Fibroblast of villous mesenchyme (primary cell): Measurements from ENCODE around the gene C1QTNF6. TPM values are rescaled to one million over a fixed set of nuclear protein-coding genes. Genes with fewer than 3 reads are reported as not detected.
"Not testable (repeated sequence)": the region's sequence is repeated elsewhere in the genome, so short reads cannot be mapped to it uniquely, and the experiment has no call there.

Experiments used
- DNase-seq: peaks from one replicate; pipeline ENCODE4 v3.0.0-alpha.2; 2010; ENCODE audit warnings: low read depth
- H3K4me3 ChIP-seq: 2 replicates; pipeline ENCODE4 v1.5.1; 2011; ENCODE audit warnings: low read depth, mild to moderate bottlenecking, low read length
- total RNA-seq: library from RNA; depleted of rRNA; stranded (reverse); fragments of >200 nt; gene quantifications from 2 replicates; pipeline ENCODE4 v1.2.3, GENCODE V29; 2012
- TF ChIP-seq, protein P1 (sequence below): IDR thresholded peaks from 2 replicates; pipeline ENCODE4 v1.5.1; 2012; ENCODE audit warnings: low read depth, mild to moderate bottlenecking, low read length; ENCODE audit not compliant: insufficient read depth

The C1QTNF6 gene
- total RNA-seq, 1 donor: 9.5 TPM

DNA sequence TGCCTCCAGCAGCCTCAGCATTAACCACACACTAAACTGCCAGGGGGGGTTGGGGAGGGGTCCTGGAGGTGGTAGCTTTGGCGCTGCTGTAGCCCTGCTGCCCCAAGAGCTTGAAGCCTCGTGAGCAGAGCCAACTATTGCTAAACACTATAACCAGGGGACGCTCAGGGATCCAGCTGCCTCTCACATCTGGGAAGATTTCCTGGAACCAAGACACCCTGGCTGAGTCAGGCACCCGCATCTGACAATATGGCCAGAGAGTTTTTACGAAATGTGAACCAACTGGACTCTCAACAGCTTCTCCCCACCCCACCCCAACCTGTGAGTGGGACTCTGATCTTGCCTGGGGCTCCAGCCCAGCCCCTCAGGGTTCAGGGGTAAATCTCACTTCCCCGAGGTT is 14.3 kb downstream of the C1QTNF6 start:
- TF ChIP-seq, protein P1, sequence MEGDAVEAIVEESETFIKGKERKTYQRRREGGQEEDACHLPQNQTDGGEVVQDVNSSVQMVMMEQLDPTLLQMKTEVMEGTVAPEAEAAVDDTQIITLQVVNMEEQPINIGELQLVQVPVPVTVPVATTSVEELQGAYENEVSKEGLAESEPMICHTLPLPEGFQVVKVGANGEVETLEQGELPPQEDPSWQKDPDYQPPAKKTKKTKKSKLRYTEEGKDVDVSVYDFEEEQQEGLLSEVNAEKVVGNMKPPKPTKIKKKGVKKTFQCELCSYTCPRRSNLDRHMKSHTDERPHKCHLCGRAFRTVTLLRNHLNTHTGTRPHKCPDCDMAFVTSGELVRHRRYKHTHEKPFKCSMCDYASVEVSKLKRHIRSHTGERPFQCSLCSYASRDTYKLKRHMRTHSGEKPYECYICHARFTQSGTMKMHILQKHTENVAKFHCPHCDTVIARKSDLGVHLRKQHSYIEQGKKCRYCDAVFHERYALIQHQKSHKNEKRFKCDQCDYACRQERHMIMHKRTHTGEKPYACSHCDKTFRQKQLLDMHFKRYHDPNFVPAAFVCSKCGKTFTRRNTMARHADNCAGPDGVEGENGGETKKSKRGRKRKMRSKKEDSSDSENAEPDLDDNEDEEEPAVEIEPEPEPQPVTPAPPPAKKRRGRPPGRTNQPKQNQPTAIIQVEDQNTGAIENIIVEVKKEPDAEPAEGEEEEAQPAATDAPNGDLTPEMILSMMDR: no peak
- DNase-seq: peak; percentile 91
- H3K4me3 ChIP-seq: no peak overlapping the region

GRCh38 chr22:37172266-37173245 is 15.5 kb downstream of the C1QTNF6 start:
- TF ChIP-seq, protein P1: no peak
- H3K4me3 ChIP-seq: no peak overlapping the region
- no peak for DNase-seq

- no peak for DNase-seq
- no peak overlapping the region for H3K4me3 ChIP-seq
- TF ChIP-seq, protein P1: no peak
These were observed 16.4 kb downstream of the C1QTNF6 start for GRCh38 chr22:37171662-37172061.

GRCh38 chr22:37170689-37171405 is 17.2 kb downstream of the C1QTNF6 start:
- not testable (repeated sequence) for H3K4me3 ChIP-seq
- DNase-seq: peak; percentile 80

GRCh38 chr22:37169947-37170688 is 17.9 kb downstream of the C1QTNF6 start:
- TF ChIP-seq, protein P1: no peak
- no peak for DNase-seq
- no peak overlapping the region for H3K4me3 ChIP-seq

GRCh38 chr22:37169406-37169805 is 18.6 kb downstream of the C1QTNF6 start:
- no peak overlapping the region for H3K4me3 ChIP-seq
- DNase-seq: no peak
- TF ChIP-seq, protein P1: no peak
